NCI-H2029 treated with DMSO at 0.1 percent for 48 hours (cell line): ENCODE measurements around the gene PRODH.
"Not testable (repeated sequence)": the region's sequence is repeated elsewhere in the genome, so short reads cannot be mapped to it uniquely, and the experiment has no call there.

ENCODE experiments used
- DNase-seq: peaks from one replicate; lab custom pipeline; 2025; lab: John Stamatoyannopoulos, UW

The PRODH gene

DNA sequence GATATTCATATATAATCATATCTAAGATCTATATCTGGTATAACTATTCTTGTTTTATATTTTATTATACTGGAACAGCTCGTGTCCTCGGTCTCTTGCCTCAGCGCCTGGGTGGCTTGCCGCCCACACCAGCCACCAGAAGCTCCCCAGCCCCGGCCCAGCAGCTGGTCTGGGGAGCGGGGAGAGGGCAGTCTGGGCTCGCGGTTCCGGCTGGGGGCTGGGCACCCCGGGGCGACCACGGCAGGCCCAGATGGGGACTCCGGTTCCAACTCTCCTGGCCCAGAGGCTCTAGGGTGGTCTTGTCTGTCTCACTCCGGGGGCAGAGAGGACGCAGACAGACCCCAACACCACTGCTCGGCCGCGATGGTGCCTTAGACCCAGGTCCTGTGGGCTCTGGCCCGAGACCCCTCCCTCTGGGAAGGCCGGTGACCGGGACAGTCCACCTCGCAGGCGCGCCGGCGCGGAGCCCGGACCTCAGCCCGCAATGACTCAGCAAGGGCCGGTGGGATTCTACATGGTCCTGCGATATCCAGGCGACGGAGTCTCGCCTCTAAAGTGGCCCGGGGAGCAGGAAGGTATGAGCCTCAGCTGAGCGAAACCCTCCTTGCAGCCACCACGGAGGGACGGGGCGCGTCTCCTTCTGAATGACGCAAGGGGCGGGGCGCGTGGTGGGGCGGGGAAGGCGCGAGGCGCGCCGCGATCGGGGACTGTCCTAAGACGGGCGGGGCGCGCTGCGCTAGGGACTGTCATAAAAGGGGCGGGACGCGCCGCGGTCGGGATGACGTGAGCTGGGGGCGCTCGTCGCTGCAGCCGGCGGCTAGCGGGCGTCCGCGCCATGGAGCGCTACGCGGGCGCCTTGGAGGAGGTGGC is 30.3 kb downstream of the PRODH start, which contains the start of gene DGCR6:
Gene DGCR6 (plus strand): TSS at position 781 of the 870 bp plus-strand sequence. CDS start 55 bp downstream, at position 836.
- no peak for DNase-seq

- not testable (repeated sequence) for DNase-seq
Measured at GRCh38 chr22:18896037-18896657, 39.9 kb downstream of the PRODH start.

GRCh38 chr22:18893775-18894174 is 42.3 kb downstream of the PRODH start:
- not testable (repeated sequence) for DNase-seq

- not testable (repeated sequence) for DNase-seq
Measured at GRCh38 chr22:18890510-18891192, 45.4 kb downstream of the PRODH start.

- DNase-seq, result no peak
Measured at GRCh38 chr22:18888115-18888514, 48.0 kb downstream of the PRODH start.

GRCh38 chr22:18884465-18884864 is 51.6 kb downstream of the PRODH start:
- not testable (repeated sequence) for DNase-seq

DNA sequence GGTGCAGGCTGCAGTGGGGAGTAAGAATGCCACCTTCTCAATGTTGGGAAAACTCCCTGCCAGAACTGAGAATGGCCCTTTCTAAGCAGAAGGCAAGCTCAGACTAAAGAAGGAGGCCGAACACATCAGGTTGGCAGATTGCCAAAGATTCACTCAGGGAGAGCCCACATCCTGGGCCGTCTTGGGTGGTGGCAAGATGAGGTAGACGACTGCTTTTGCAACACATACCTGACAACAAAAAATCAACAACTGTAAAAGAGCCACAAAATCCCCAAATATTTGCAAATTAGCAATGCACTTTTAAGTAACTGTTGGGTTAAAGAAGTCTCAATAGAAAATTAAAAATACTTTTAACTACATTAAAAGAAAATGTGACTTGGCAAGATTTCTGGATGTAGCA is 54.8 kb downstream of the PRODH start:
- DNase-seq, result not testable (repeated sequence)
